Activated T-helper 2 cell treated with anti-CD3 and anti-CD28 coated beads, Interferon-gamma antibody, Interleukin-2, Interleukin-4, amounts not matched to agents 10 μg/mL and 5 μg/mL and 100 μg/mL, durations not matched to agents 14 hours and 24 hours and 36 hours (primary cell): ENCODE measurements around the gene TMEM156. TPM values are rescaled to one million over a fixed set of nuclear protein-coding genes. Genes with fewer than 3 reads are reported as not detected.
A peak's percentile ranks its signal among the peaks of the same experiment; 100 is the strongest.
"Not testable (repeated sequence)": the region's sequence is repeated elsewhere in the genome, so short reads cannot be mapped to it uniquely, and the experiment has no call there.

Experiments
- DNase-seq: peaks from one replicate; pipeline ENCODE4 v3.0.0; 2021; ENCODE audit warnings: low spot score
- H3K27ac Mint-ChIP-seq: one replicate; pipeline ENCODE4 v1.8.0; 2021; ENCODE audit warnings: mixed read lengths
- H3K27me3 Mint-ChIP-seq: one replicate; pipeline ENCODE4 v1.8.0; 2021; ENCODE audit warnings: low read depth, mixed read lengths
- H3K36me3 Mint-ChIP-seq: one replicate; pipeline ENCODE4 v1.8.0; 2021; ENCODE audit warnings: low read depth, mixed read lengths
- H3K4me1 Mint-ChIP-seq: one replicate; pipeline ENCODE4 v1.8.0; 2021; ENCODE audit warnings: low read depth, mixed read lengths
- H3K4me3 Mint-ChIP-seq: one replicate; pipeline ENCODE4 v1.8.0; 2021; ENCODE audit warnings: low read depth, mild to moderate bottlenecking, moderate library complexity, mixed read lengths
- H3K9me3 Mint-ChIP-seq: one replicate; pipeline ENCODE4 v1.8.0; 2021; ENCODE audit warnings: mixed read lengths
- intact Hi-C: fragments of 100-400 bp; cut with micrococcal nuclease; formaldehyde crosslinking; loops from one replicate; pipeline ENCODE4 v1.15.1; 2023
- total RNA-seq: library from RNA; stranded (reverse); gene quantifications from 2 replicates; pipeline ENCODE4 v1.2.3, GENCODE V29; 2022

TMEM156 gene
- total RNA-seq, 1 donor from 2014 or later: 17.8 TPM

- Mint-ChIP-seq H3K4me1 (peaks cover 38% of the 10 kb centered on the region), H3K27ac (peak overlapping the region; percentile 26), H3K4me3 (no peak overlapping the region), H3K27me3 (no peaks in the 10 kb centered on the region), H3K9me3 (no peaks in the 10 kb centered on the region), H3K36me3 (no peaks in the 10 kb centered on the region)
- intact Hi-C loops: loop anchor here (10.0 kb wide), 1 partner anchor 903 kb away; no protein-coding TSS in a partner anchor
- DNase-seq: no peak
Measured at GRCh38 chr4:39037941-39038340, 5.7 kb upstream of the TMEM156 start.

- Mint-ChIP-seq H3K36me3 (no peaks in the 10 kb centered on the region), H3K4me3 (no peak overlapping the region), H3K9me3 (no peaks in the 10 kb centered on the region), H3K27ac (no peak overlapping the region), H3K27me3 (no peaks in the 10 kb centered on the region), H3K4me1 (peaks cover 42% of the 10 kb centered on the region)
- intact Hi-C loops: loop anchor here (10.0 kb wide), 1 partner anchor 903 kb away; no protein-coding TSS in a partner anchor
- no peak for DNase-seq
Measured at GRCh38 chr4:39037491-39037825, 5.2 kb upstream of the TMEM156 start.

- no peak for DNase-seq
- Mint-ChIP-seq H3K27ac (no peak overlapping the region), H3K4me1 (peaks cover 40% of the 10 kb centered on the region), H3K27me3 (no peaks in the 10 kb centered on the region), H3K9me3 (no peaks in the 10 kb centered on the region), H3K4me3 (no peak overlapping the region), H3K36me3 (no peaks in the 10 kb centered on the region)
- intact Hi-C loops: loop anchor here (10.0 kb wide), 1 partner anchor 901 kb away; no protein-coding TSS in a partner anchor
Measured at GRCh38 chr4:39036172-39036571, 4.0 kb upstream of the TMEM156 start.

- DNase-seq, H3K36me3 Mint-ChIP-seq, H3K9me3 Mint-ChIP-seq, H3K27me3 Mint-ChIP-seq: not testable (repeated sequence)
- peak overlapping the region; percentile 86 for H3K4me3 Mint-ChIP-seq
- peak overlapping the region; percentile 80 for H3K27ac Mint-ChIP-seq
- intact Hi-C loops: loop anchor here (1.0 to 10.0 kb wide), 7 partner anchors 13 to 897 kb away; no protein-coding TSS in a partner anchor
- peaks cover 46% of the 10 kb centered on the region for H3K4me1 Mint-ChIP-seq
Measured at GRCh38 chr4:39031590-39032020, 604 bp downstream of the TMEM156 start.

GRCh38 chr4:39030725-39031124 is 1.5 kb downstream of the TMEM156 start:
- Mint-ChIP-seq H3K27me3 (no peaks in the 10 kb centered on the region), H3K4me3 (peak overlapping the region; percentile 86), H3K36me3 (peaks cover 5% of the 10 kb centered on the region), H3K27ac (peak overlapping the region; percentile 75), H3K9me3 (no peaks in the 10 kb centered on the region), H3K4me1 (peaks cover 44% of the 10 kb centered on the region)
- intact Hi-C loops: loop anchor here (5.0 to 10.0 kb wide), 4 partner anchors 93 to 896 kb away; no protein-coding TSS in a partner anchor
- DNase-seq: no peak

GRCh38 chr4:39029752-39030694 is 2.2 kb downstream of the TMEM156 start:
- peaks cover 43% of the 10 kb centered on the region for H3K4me1 Mint-ChIP-seq
- intact Hi-C loops: loop anchor here (5.0 to 10.0 kb wide), 4 partner anchors 93 to 895 kb away; no protein-coding TSS in a partner anchor
- DNase-seq: no peak
- H3K27ac Mint-ChIP-seq: peak overlapping the region; percentile 75
- no peaks in the 10 kb centered on the region for H3K9me3 Mint-ChIP-seq
- H3K4me3 Mint-ChIP-seq: peak overlapping the region; percentile 86
- peaks cover 12% of the 10 kb centered on the region for H3K36me3 Mint-ChIP-seq
- H3K27me3 Mint-ChIP-seq: no peaks in the 10 kb centered on the region

- peaks cover 20% of the 10 kb centered on the region for H3K9me3 Mint-ChIP-seq
- H3K27ac Mint-ChIP-seq: no peak overlapping the region
- H3K4me1 Mint-ChIP-seq: peaks cover 26% of the 10 kb centered on the region
- H3K27me3 Mint-ChIP-seq: no peaks in the 10 kb centered on the region
- H3K36me3 Mint-ChIP-seq: peaks cover 43% of the 10 kb centered on the region
- no peak overlapping the region for H3K4me3 Mint-ChIP-seq
- DNase-seq: no peak
- intact Hi-C loops: no loop called here
Measured at GRCh38 chr4:39026096-39026495, 6.1 kb downstream of the TMEM156 start.

GRCh38 chr4:39025552-39026085 is 6.6 kb downstream of the TMEM156 start:
- peaks cover 26% of the 10 kb centered on the region for H3K4me1 Mint-ChIP-seq
- H3K27me3 Mint-ChIP-seq: no peaks in the 10 kb centered on the region
- peaks cover 20% of the 10 kb centered on the region for H3K9me3 Mint-ChIP-seq
- intact Hi-C loops: no loop called here
- no peak overlapping the region for H3K4me3 Mint-ChIP-seq
- H3K27ac Mint-ChIP-seq: no peak overlapping the region
- H3K36me3 Mint-ChIP-seq: peaks cover 47% of the 10 kb centered on the region
- no peak for DNase-seq

GRCh38 chr4:39024311-39024865 is 7.8 kb downstream of the TMEM156 start:
- no peak overlapping the region for H3K4me3 Mint-ChIP-seq
- intact Hi-C loops: no loop called here

GRCh38 chr4:39023059-39023458 is 9.2 kb downstream of the TMEM156 start:
- intact Hi-C loops: no loop called here
- Mint-ChIP-seq H3K9me3 (peaks cover 36% of the 10 kb centered on the region), H3K27me3 (no peaks in the 10 kb centered on the region), H3K4me3 (no peak overlapping the region), H3K27ac (no peak overlapping the region), H3K36me3 (peaks cover 68% of the 10 kb centered on the region), H3K4me1 (peaks cover 12% of the 10 kb centered on the region)
- no peak for DNase-seq

More at GRCh38 chr4:39024311-39024865, 7.8 kb downstream of the TMEM156 start:
- Mint-ChIP-seq H3K27me3 (no peaks in the 10 kb centered on the region), H3K27ac (no peak overlapping the region), H3K9me3 (peaks cover 25% of the 10 kb centered on the region), H3K36me3 (peaks cover 55% of the 10 kb centered on the region), H3K4me1 (peaks cover 21% of the 10 kb centered on the region)
- no peak for DNase-seq

GRCh38 chr4:39022241-39022640 is 10.0 kb downstream of the TMEM156 start:
- H3K27ac Mint-ChIP-seq: no peak overlapping the region
- intact Hi-C loops: no loop called here
- H3K36me3 Mint-ChIP-seq: peaks cover 75% of the 10 kb centered on the region
- H3K4me3 Mint-ChIP-seq: no peak overlapping the region
- DNase-seq: no peak
- H3K4me1 Mint-ChIP-seq: peaks cover 11% of the 10 kb centered on the region
- H3K27me3 Mint-ChIP-seq: no peaks in the 10 kb centered on the region
- H3K9me3 Mint-ChIP-seq: peaks cover 44% of the 10 kb centered on the region

GRCh38 chr4:39021631-39022030 is 10.6 kb downstream of the TMEM156 start:
- no peak for DNase-seq
- no peak overlapping the region for H3K4me3 Mint-ChIP-seq
- H3K27ac Mint-ChIP-seq: no peak overlapping the region
- H3K36me3 Mint-ChIP-seq: peaks cover 77% of the 10 kb centered on the region
- peaks cover 12% of the 10 kb centered on the region for H3K4me1 Mint-ChIP-seq
- intact Hi-C loops: no loop called here
- peaks cover 47% of the 10 kb centered on the region for H3K9me3 Mint-ChIP-seq
- no peaks in the 10 kb centered on the region for H3K27me3 Mint-ChIP-seq
